ENCODE data around the gene THEMIS.

THEMIS gene

DNA sequence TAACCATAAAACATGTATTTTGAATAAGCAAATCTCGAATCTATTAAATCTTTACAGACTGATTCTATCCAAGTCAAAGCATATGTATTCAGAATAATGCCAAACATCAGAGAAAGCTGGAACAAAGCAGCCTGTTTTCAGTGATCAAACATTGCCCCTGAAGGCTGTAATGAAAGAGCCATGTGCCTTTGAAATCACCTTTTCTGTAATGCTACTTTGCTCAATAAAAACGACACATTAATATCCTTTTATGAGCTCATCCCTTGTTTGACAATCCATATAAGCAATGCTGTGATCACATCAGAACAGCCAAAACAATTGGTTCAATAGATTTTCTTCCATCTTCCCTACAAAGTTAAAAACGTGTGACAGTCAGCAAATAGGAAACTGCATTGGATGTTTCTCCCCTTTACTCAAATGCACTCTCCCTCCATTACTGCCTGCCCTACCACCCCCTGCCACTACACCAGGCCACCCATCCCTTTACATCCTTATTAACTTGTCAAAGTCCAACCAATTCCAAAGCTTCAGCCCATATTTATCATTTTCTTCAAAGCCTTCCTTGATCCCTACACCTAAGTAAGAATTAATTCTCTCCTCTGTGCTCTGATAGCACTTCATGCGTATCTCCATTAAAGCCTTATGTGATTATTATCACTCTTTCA is 42.0 kb downstream of the THEMIS start:
- H3K9me3 ChIP-seq (ENCODE audit: severe bottlenecking): no peaks in the 10 kb centered on the region
- TF ChIP-seq, protein P1, sequence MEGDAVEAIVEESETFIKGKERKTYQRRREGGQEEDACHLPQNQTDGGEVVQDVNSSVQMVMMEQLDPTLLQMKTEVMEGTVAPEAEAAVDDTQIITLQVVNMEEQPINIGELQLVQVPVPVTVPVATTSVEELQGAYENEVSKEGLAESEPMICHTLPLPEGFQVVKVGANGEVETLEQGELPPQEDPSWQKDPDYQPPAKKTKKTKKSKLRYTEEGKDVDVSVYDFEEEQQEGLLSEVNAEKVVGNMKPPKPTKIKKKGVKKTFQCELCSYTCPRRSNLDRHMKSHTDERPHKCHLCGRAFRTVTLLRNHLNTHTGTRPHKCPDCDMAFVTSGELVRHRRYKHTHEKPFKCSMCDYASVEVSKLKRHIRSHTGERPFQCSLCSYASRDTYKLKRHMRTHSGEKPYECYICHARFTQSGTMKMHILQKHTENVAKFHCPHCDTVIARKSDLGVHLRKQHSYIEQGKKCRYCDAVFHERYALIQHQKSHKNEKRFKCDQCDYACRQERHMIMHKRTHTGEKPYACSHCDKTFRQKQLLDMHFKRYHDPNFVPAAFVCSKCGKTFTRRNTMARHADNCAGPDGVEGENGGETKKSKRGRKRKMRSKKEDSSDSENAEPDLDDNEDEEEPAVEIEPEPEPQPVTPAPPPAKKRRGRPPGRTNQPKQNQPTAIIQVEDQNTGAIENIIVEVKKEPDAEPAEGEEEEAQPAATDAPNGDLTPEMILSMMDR (IDR thresholded peaks at IDR 0.05; ENCODE audit: low read depth, low read length): no peak
- no peaks in the 10 kb centered on the region for H3K36me3 ChIP-seq
- H3K27ac ChIP-seq: no peak overlapping the region
- no peaks in the 10 kb centered on the region for H3K27me3 ChIP-seq (ENCODE audit: insufficient read depth, low read depth, severe bottlenecking)
- no peak overlapping the region for H3K4me3 ChIP-seq (ENCODE audit: low read depth, low read length)
- no peak for DNase-seq

DNA sequence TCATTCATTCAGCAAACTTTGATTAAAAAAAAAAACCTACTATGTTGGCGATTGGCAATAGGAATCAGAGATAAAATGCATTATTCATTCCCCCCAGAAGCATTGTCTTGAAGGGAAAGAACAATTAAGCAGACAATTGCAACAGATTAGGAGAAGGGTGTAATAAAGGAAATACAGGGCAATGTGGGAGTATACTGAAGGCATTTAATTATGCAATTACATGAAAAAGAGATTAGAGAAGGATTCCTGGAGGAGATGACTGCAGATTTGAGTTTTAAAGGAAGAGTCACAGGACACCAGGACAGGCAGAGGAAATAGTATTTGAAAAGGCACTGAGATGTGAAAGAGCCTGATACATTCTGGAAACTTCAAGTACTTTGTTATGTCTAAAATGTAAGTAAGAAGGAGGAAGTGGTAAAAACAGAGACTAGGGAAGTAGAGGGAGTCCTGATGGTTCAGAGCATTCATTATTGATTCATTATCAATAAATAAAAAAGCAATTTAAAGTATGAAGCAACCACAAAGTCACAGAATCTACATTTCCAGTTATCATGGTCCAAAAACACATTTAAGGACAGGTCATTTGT is 43.7 kb downstream of the THEMIS start:
- no peaks in the 10 kb centered on the region for H3K27me3 ChIP-seq (ENCODE audit: insufficient read depth, low read depth, severe bottlenecking)
- no peaks in the 10 kb centered on the region for H3K9me3 ChIP-seq (ENCODE audit: severe bottlenecking)
- DNase-seq: no peak
- H3K36me3 ChIP-seq: no peaks in the 10 kb centered on the region
- TF ChIP-seq, protein P1 (IDR thresholded peaks at IDR 0.05; ENCODE audit: low read depth, low read length): no peak
- H3K27ac ChIP-seq: no peak overlapping the region
- H3K4me3 ChIP-seq (ENCODE audit: low read depth, low read length): no peak overlapping the region

DNA sequence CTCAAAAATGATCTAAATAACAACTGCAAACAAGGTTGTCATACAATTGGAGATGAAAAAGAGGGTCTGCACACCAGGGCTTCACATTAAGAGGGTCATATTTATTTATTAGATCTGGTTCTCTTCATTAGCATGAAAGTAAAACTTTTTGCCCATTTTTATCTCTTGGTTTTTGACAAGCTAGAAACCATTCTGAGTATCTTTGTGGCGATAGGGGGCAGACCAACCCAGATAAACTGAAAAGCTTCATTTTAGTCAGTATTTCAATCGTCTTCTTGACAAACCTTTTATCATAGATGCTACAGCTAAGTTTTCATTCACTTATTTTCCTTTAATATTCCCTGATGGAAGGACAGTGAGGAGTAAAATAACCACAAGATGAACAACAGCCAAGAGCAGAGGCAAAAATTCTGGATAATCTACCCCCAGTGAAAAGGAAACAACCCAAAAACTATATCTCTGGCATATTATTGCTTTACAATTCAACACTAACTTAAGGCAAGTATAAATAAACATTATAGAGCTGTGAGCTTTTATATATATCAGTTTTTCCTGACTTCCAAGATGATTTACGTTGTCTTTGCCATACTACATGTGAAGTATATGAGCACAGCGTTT is 45.2 kb downstream of the THEMIS start:
- no peak for DNase-seq
- Histone ChIP-seq H3K4me3 (ENCODE audit: low read depth, low read length) (no peak overlapping the region), H3K27ac (no peak overlapping the region), H3K9me3 (ENCODE audit: severe bottlenecking) (no peaks in the 10 kb centered on the region), H3K27me3 (ENCODE audit: insufficient read depth, low read depth, severe bottlenecking) (no peaks in the 10 kb centered on the region), H3K36me3 (no peaks in the 10 kb centered on the region)
- TF ChIP-seq, protein P1 (IDR thresholded peaks at IDR 0.05; ENCODE audit: low read depth, low read length): no peak

DNA sequence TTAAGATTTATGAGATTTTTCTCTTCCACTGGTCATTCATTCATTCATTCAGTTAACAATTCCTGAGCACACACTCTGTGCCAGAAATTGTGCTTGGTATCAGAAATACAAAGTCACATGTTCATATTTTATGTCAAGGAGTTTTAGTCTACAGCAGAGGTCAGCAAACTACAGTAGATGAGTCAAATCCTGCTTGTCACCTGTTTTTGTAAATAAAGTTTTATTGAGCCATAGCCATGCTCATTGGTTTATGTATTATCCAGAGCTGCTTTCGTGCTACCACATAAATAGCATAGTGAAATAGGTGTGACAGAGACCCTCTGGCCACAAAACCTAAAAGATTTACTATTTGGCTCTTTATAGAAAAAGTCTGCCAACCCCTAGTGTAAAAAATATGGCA is 46.8 kb downstream of the THEMIS start:
- Histone ChIP-seq H3K9me3 (ENCODE audit: severe bottlenecking) (no peaks in the 10 kb centered on the region), H3K27me3 (ENCODE audit: insufficient read depth, low read depth, severe bottlenecking) (no peaks in the 10 kb centered on the region), H3K27ac (no peak overlapping the region), H3K4me3 (ENCODE audit: low read depth, low read length) (no peak overlapping the region), H3K36me3 (no peaks in the 10 kb centered on the region)
- TF ChIP-seq, protein P1 (IDR thresholded peaks at IDR 0.05; ENCODE audit: low read depth, low read length): no peak
- no peak for DNase-seq

DNA sequence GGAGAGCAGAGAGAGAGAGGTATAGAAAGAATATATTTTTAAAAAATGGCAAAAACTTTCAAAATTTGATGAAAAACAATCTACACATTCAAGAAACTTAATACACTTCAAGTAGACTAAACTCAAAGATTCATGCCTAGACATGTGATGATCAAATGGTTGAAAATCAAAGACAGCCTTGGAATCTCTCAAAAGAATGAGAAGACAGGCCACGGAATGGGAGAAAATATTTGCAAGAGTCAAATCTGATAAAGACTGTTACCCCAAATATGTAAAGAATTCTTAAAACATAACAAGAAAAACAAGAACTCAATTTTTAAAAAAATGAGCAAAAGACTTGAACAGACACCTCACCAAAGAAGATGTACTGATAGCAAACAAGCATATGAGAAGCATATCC is 49.7 kb downstream of the THEMIS start:
- no peaks in the 10 kb centered on the region for H3K27me3 ChIP-seq (ENCODE audit: insufficient read depth, low read depth, severe bottlenecking)
- H3K9me3 ChIP-seq (ENCODE audit: severe bottlenecking): no peaks in the 10 kb centered on the region
- DNase-seq: no peak
- no peak overlapping the region for H3K4me3 ChIP-seq (ENCODE audit: low read depth, low read length)
- TF ChIP-seq, protein P1 (IDR thresholded peaks at IDR 0.05; ENCODE audit: low read depth, low read length): no peak
- no peaks in the 10 kb centered on the region for H3K36me3 ChIP-seq
- H3K27ac ChIP-seq: no peak overlapping the region

Measured in WERI-Rb-1 (cell line).